Right lobe of liver (tissue), 6 donors: ENCODE data around the gene CUBN. TPM values are rescaled to one million over a fixed set of nuclear protein-coding genes. Genes with fewer than 3 reads are reported as not detected.

ENCODE experiments used
- ATAC-seq, 4 donors: fragments of 200-7000 bp; cut with Tn5 transposase; one replicate each; pipeline ENCODE4 v1.9.1; 2020; ENCODE audit warnings: mild to moderate bottlenecking in 4 of 4, moderate library complexity in 4 of 4
- DNase-seq, 3 donors: peaks; one replicate each; pipeline ENCODE4 v3.0.0-alpha.2; 2020
- H3K27ac ChIP-seq, 3 donors: fragments of 200-600 bp; one replicate each; pipeline ENCODE4 v1.8.0; 2022
- H3K27me3 ChIP-seq, 2 donors: fragments of 200-600 bp; one replicate each; pipeline ENCODE4 v1.8.0; 2022
- H3K36me3 ChIP-seq, 4 donors: fragments of 200-600 bp; sonication (generic) in 1 of 4; one replicate each; pipeline versions ENCODE4 v1.5.1 to v1.8.0; 2017 to 2022; ENCODE audit warnings: control low read depth in 1 of 4
- H3K4me1 ChIP-seq, 4 donors: fragments of 200-600 bp; sonication (generic) in 1 of 4; one replicate each; pipeline versions ENCODE4 v1.5.1 to v1.8.0; 2017 to 2022; ENCODE audit warnings: control low read depth in 1 of 4
- H3K4me3 ChIP-seq, 3 donors: fragments of 200-600 bp; one replicate each; pipeline ENCODE4 v1.8.0; 2022
- H3K9me3 ChIP-seq, 4 donors: fragments of 200-600 bp; sonication (generic) in 1 of 4; one replicate each; pipeline versions ENCODE4 v1.5.1 to v1.8.0; 2017 to 2022; ENCODE audit warnings: control low read depth in 1 of 4
- CTCF ChIP-seq, 4 donors: fragments of 200-600 bp in 3 of 4; fragments of 450-650 bp in 1 of 4; IDR thresholded peaks; one replicate each; pipeline versions ENCODE4 v1.5.1 to v1.8.0; 2016 to 2022; ENCODE audit warnings: antibody characterized with exemption in 4 of 4, mild to moderate bottlenecking in 2 of 4
- POLR2A ChIP-seq: fragments of 450-650 bp; IDR thresholded peaks from one replicate; pipeline ENCODE4 v1.6.1; 2017; ENCODE audit warnings: antibody characterized with exemption, mild to moderate bottlenecking
- WGBS: methylation state at CpG from one replicate; pipeline ENCODE4 v1.1.6; 2018; ENCODE audit warnings: low coverage, low lambda C conversion rate; ENCODE audit not compliant: insufficient coverage; ENCODE audit errors: missing lambda C conversion rate; 5-methylcytosine and 5-hydroxymethylcytosine counted together
- intact Hi-C, 2 donors: fragments of 100-400 bp; cut with DNase I; formaldehyde crosslinking; loops; one replicate each; pipeline versions ENCODE4 v1.11.2 to v1.14.1; 2022
- total RNA-seq, 6 experiments: library from RNA; depleted of rRNA in 2 of 6; stranded (reverse); fragments of >200 nt in 2 of 6; fragmentation: NEBNext Ultra II Directional in 3 of 6; extraction: Animal tissue kit (Norgen Biotek cat#: 25700) in 3 of 6; gene quantifications; one replicate each; pipeline versions ENCODE4 v1.1.0 to v1.2.4, GENCODE V29; 2016 to 2023
- donor health status: DM: no; HTN: yes; CAD: no.
- donor health status: DM: no; HTN: no; CAD: no.
- donor health status: DM: no; HTN: no; CAD: no.
- donor health status: DM: no; HTN: yes; CAD: no.
- donor health status: DM: no; HTN: yes; CAD: no.

The CUBN gene
- total RNA-seq, 6 experiments from 2014 or later, result 0.07 to 0.74 (median 0.27) TPM

- H3K27ac ChIP-seq, result no peak overlapping the region
- H3K4me3 ChIP-seq, result no peak overlapping the region
- ATAC-seq (no peak), DNase-seq (no peak)
- WGBS, result 75% methylated on average over 6 of the region's 6 CpGs
- H3K36me3 ChIP-seq, result no peaks in the 10 kb centered on the region
- no peaks in the 10 kb centered on the region for H3K4me1 ChIP-seq
- TF ChIP-seq POLR2A (no peak), CTCF (IDR thresholded peaks at IDR 0.05) (no peak)
- no peaks in the 10 kb centered on the region for H3K27me3 ChIP-seq
- intact Hi-C loops, result no loop called here
- no peaks in the 10 kb centered on the region for H3K9me3 ChIP-seq
These were observed 64.3 kb downstream of the CUBN start for GRCh38 chr10:17065273-17065672.

GRCh38 chr10:17064435-17064834, 65.2 kb downstream of the CUBN start:
- H3K27me3 ChIP-seq, result no peaks in the 10 kb centered on the region
- H3K9me3 ChIP-seq, result no peaks in the 10 kb centered on the region
- no peak for DNase-seq
- WGBS, result 43% methylated on average over 1 of the region's 2 CpGs
- H3K36me3 ChIP-seq, result no peaks in the 10 kb centered on the region
- no peak overlapping the region for H3K27ac ChIP-seq
- H3K4me1 ChIP-seq, result no peaks in the 10 kb centered on the region
- H3K4me3 ChIP-seq, result no peak overlapping the region
- intact Hi-C loops, result no loop called here
- TF ChIP-seq POLR2A, result no peak
- no peak for TF ChIP-seq CTCF (IDR thresholded peaks at IDR 0.05)
- no peak for ATAC-seq

GRCh38 chr10:17062955-17063484, 66.6 kb downstream of the CUBN start:
- DNase-seq (no peak), ATAC-seq (peak in 2 of 4 donors; percentile 42 to 63)
- H3K36me3 ChIP-seq, result no peaks in the 10 kb centered on the region
- H3K4me1 ChIP-seq, result no peaks in the 10 kb centered on the region
- intact Hi-C loops, result no loop called here
- no peak overlapping the region for H3K4me3 ChIP-seq
- no peak for TF ChIP-seq POLR2A
- no peak for TF ChIP-seq CTCF (IDR thresholded peaks at IDR 0.05)
- WGBS, result 81% methylated on average over 4 of the region's 6 CpGs
- H3K27ac ChIP-seq, result no peak overlapping the region
- no peaks in the 10 kb centered on the region for H3K9me3 ChIP-seq
- no peaks in the 10 kb centered on the region for H3K27me3 ChIP-seq

GRCh38 chr10:17062493-17062892, 67.1 kb downstream of the CUBN start:
- H3K9me3 ChIP-seq, result no peaks in the 10 kb centered on the region
- no peaks in the 10 kb centered on the region for H3K36me3 ChIP-seq
- intact Hi-C loops, result no loop called here
- no peak overlapping the region for H3K27ac ChIP-seq
- H3K4me1 ChIP-seq, result no peaks in the 10 kb centered on the region
- no peak for TF ChIP-seq CTCF (IDR thresholded peaks at IDR 0.05)
- no peak for TF ChIP-seq POLR2A
- no peak for ATAC-seq
- no peak overlapping the region for H3K4me3 ChIP-seq
- H3K27me3 ChIP-seq, result no peaks in the 10 kb centered on the region
- DNase-seq, result no peak
- 43% methylated on average over 2 of the region's 2 CpGs for WGBS

GRCh38 chr10:17062009-17062408, 67.6 kb downstream of the CUBN start:
- no peaks in the 10 kb centered on the region for H3K9me3 ChIP-seq
- no peaks in the 10 kb centered on the region for H3K4me1 ChIP-seq
- 88% methylated on average over 7 of the region's 7 CpGs for WGBS
- H3K36me3 ChIP-seq, result no peaks in the 10 kb centered on the region
- H3K27ac ChIP-seq, result no peak overlapping the region
- DNase-seq (no peak), ATAC-seq (no peak)
- TF ChIP-seq CTCF (IDR thresholded peaks at IDR 0.05), result no peak
- no peak for TF ChIP-seq POLR2A
- intact Hi-C loops, result no loop called here
- no peaks in the 10 kb centered on the region for H3K27me3 ChIP-seq
- H3K4me3 ChIP-seq, result no peak overlapping the region
